ENCODE results near the gene GRIA3. TPM values are rescaled to one million over a fixed set of nuclear protein-coding genes. Genes with fewer than 3 reads are reported as not detected.

Gene GRIA3
- total RNA-seq: under 1 TPM in 2 of 4 donors, not detected in 2; 0.19 to 0.44 TPM

DNA sequence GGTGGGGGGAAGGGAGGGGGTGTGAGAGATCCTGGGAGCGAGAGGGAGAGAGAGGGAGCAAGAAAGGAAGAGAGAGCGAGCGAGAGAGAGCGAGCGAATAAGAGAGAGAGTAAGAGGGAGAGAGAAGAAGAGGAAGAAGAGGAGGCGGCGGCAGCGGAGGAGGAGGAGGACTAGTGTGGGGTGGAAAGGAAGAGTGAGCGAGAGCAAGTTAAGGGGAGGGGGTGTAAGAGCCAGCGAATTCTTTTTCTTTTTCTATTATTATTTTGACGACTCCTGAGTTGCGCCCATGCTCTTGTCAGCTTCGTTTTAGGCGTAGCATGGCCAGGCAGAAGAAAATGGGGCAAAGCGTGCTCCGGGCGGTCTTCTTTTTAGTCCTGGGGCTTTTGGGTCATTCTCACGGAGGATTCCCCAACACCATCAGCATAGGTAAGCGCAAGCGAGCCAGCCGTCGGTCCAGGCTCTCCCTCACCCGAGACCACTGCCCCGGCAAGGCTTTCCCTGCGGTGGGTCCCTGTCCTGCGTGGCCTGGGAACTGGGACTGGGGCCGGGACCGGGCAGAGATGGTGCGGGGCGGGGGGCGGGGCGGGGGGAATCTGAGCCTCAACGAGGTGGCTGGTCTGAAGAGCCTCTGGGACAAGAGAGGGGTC, at the start of gene GRIA3:
Gene GRIA3, plus strand, starts transcription at position 60 of the 647 bp plus-strand sequence. Its CDS starts 258 bp downstream, at position 318.
- H3K4me3 ChIP-seq: peak within 1 kb of the TSS in 3 of 4 donors; percentile 26 to 55 (median 37)
- WGBS, 2 donors: 1 to 33% methylated on average over 15 to 25 of the region's 33 CpGs
- H3K9me3 ChIP-seq: no peaks in the 10 kb centered on the region
- intact Hi-C loops (cut with DNase I): no loop called here
- H3K27me3 ChIP-seq: peaks cover 0 to 28% (median 4%) of the 10 kb centered on the region in 4 donors
- DNase-seq: no peak
- TF ChIP-seq POLR2A (IDR thresholded peaks at IDR 0.05): no peak
- TF ChIP-seq, protein P1, sequence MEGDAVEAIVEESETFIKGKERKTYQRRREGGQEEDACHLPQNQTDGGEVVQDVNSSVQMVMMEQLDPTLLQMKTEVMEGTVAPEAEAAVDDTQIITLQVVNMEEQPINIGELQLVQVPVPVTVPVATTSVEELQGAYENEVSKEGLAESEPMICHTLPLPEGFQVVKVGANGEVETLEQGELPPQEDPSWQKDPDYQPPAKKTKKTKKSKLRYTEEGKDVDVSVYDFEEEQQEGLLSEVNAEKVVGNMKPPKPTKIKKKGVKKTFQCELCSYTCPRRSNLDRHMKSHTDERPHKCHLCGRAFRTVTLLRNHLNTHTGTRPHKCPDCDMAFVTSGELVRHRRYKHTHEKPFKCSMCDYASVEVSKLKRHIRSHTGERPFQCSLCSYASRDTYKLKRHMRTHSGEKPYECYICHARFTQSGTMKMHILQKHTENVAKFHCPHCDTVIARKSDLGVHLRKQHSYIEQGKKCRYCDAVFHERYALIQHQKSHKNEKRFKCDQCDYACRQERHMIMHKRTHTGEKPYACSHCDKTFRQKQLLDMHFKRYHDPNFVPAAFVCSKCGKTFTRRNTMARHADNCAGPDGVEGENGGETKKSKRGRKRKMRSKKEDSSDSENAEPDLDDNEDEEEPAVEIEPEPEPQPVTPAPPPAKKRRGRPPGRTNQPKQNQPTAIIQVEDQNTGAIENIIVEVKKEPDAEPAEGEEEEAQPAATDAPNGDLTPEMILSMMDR (IDR thresholded peaks at IDR 0.05): peak in 1 of 6 experiments; percentile 14
- H3K4me1 ChIP-seq: peaks cover 0 to 16% (median 3%) of the 10 kb centered on the region in 3 donors
- no peaks in the 10 kb centered on the region for H3K36me3 ChIP-seq
- H3K27ac ChIP-seq: no peak within 1 kb of the TSS

DNA sequence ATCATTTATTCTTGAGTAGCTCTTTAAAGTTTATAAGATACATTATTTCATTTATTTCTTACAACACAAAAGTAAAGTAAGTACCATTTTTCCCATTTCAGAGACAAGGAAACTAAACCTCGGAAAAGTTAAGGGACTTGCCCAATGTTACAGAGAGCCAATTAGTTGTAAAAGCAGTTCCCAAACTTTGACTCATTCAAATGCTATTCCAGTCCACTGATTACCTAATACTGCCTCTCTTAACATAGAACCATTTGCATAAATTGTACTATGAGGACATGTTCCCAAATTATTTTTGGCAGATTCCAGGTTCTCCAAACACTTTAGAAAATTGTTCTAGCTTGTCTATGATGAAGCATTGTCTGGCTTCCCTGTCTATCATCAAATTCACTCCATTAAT, 45.6 kb upstream of the GRIA3 start:
- DNase-seq: no peak
- WGBS, 2 donors: 35 to 65% methylated on average over 1 of the region's 1 CpG
- TF ChIP-seq POLR2A (IDR thresholded peaks at IDR 0.05): no peak
- TF ChIP-seq, protein P1 (IDR thresholded peaks at IDR 0.05): no peak

DNA sequence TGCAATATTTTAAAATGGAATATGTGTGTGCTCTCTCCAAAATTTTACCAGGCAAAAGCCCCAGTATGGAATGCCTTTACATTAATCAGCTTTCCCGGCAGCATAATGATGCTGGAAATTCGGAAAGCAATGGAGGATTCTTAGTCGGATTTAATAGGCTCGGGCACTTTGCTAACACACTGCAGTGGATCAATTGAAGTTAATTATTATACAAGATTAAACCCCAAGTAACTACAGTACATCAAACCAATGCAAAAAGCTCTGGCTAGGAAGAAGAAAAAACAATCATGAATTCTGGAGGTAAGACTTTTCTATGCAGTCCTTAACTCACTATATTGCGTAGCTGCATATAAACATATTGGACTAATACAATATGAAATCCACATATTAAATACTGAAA, 43.6 kb upstream of the GRIA3 start:
- 77 to 79% methylated on average over 5 of the region's 5 CpGs for WGBS, 2 donors
- Histone ChIP-seq H3K36me3 (no peaks in the 10 kb centered on the region), H3K4me1 (no peaks in the 10 kb centered on the region), H3K27me3 (no peaks in the 10 kb centered on the region), H3K9me3 (no peaks in the 10 kb centered on the region), H3K27ac (no peak overlapping the region), H3K4me3 (no peak overlapping the region)
- TF ChIP-seq POLR2A (IDR thresholded peaks at IDR 0.05): no peak
- TF ChIP-seq, protein P1 (IDR thresholded peaks at IDR 0.05): no peak
- intact Hi-C loops (cut with DNase I): no loop called here
- DNase-seq: no peak

More for the DNA sequence above, 45.6 kb upstream of the GRIA3 start:
- H3K27me3 ChIP-seq: no peaks in the 10 kb centered on the region
- H3K4me1 ChIP-seq: no peaks in the 10 kb centered on the region
- no peak overlapping the region for H3K4me3 ChIP-seq
- no peaks in the 10 kb centered on the region for H3K9me3 ChIP-seq
- H3K36me3 ChIP-seq: no peaks in the 10 kb centered on the region
- intact Hi-C loops (cut with DNase I): no loop called here
- H3K27ac ChIP-seq: no peak overlapping the region

DNA sequence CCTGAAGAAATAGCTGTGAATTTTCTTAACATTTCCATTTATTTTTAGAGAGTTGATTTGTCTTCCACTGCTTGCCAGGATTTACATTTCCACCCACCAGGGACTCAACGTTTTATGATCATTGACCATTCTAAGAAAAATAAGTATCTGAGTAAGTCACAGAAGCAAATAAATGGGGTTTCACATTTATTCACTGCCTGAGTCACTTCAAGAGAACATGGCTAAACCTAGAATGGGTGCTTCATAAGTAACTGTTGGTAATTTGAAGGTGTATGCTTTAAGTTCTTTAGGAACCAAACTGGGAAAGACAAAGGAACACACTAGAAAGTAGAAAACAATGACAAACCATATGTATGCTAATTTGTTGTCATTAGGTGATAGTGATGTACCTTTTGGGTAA, 43.2 kb upstream of the GRIA3 start:
- no peaks in the 10 kb centered on the region for H3K4me1 ChIP-seq
- TF ChIP-seq, protein P1 (IDR thresholded peaks at IDR 0.05): no peak
- TF ChIP-seq POLR2A (IDR thresholded peaks at IDR 0.05): no peak
- no peak overlapping the region for H3K27ac ChIP-seq
- DNase-seq: no peak
- no peaks in the 10 kb centered on the region for H3K9me3 ChIP-seq
- no peak overlapping the region for H3K4me3 ChIP-seq
- WGBS, 2 donors: 11 to 50% methylated on average over 1 of the region's 1 CpG
- H3K36me3 ChIP-seq: no peaks in the 10 kb centered on the region
- H3K27me3 ChIP-seq: no peaks in the 10 kb centered on the region
- intact Hi-C loops (cut with DNase I): no loop called here

DNA sequence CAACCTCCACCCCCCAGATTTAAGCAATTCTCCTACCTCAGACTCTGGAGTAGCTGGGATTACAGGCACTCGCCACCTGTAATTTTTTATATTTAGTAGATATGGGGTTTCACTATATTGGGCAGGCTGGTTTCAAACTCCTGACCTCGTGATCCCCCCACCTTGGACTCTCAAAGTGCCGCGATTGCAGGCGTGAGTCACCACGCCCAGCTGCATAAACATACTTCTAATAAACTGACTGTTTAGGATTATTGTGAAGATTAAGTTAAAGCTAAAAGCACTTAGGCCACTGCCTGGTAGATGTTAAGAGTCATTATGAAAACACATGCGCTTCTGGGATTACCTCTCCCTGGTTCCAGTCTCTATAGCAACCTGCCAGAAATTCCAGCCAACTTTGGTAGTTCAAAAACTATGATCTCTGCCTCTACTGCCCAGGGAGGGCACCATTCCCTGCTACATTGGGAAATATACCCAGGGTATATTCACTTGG, 30.2 kb upstream of the GRIA3 start:
- H3K27ac ChIP-seq: no peak overlapping the region
- intact Hi-C loops (cut with DNase I): no loop called here
- no peak overlapping the region for H3K4me3 ChIP-seq
- no peaks in the 10 kb centered on the region for H3K36me3 ChIP-seq
- H3K27me3 ChIP-seq: no peaks in the 10 kb centered on the region
- no peaks in the 10 kb centered on the region for H3K4me1 ChIP-seq
- WGBS, 2 donors: 50 to 65% methylated on average over 2 to 7 of the region's 7 CpGs
- no peaks in the 10 kb centered on the region for H3K9me3 ChIP-seq
- DNase-seq: no peak
- TF ChIP-seq POLR2A (IDR thresholded peaks at IDR 0.05): no peak
- TF ChIP-seq, protein P1 (IDR thresholded peaks at IDR 0.05): no peak
